ENCODE measurements around the gene MTX3. TPM values are rescaled to one million over a fixed set of nuclear protein-coding genes. Genes with fewer than 3 reads are reported as not detected.

Gene MTX3
- total RNA-seq, 6 donors from 2014 or later, result 3.1 to 17.0 (median 10.6) TPM

DNA sequence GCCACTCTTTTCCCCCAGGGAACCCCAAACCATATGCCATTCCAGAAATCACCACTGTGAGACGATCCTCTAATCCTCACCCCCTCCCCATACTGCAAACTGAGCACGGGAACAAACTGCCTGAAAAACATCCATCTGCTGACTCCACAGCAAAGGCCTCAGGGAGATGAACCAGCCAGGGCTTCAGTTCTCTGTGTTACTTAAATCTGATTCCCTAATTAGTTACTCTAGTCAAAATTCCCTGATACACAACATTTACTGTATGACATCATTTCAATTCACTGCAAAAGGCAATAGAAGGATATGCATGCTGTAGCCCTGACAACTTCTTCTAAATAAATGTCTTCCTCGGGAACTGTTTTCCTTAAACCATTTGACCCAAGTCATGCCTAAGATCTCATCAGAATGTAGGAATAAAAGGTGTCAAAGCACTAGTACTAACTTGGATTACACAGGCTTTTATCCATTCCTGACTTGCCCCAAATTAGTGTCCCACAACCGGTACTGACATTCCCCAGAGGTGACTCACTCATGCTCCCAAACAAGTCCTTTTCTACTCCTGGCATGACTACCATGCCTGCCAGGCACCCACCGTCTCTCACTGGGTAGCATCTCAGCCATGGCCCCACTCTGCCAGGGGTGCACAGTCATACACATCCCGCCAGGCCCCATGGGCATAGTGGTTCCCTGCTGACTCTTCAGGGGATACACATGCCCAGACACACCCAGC is 35.0 kb downstream of the MTX3 start:
- 77 to 78% methylated on average over 6 of the region's 6 CpGs for WGBS, 2 donors
- Histone ChIP-seq H3K36me3 (no peaks in the 10 kb centered on the region), H3K27me3 (no peaks in the 10 kb centered on the region), H3K4me3 (no peak overlapping the region), H3K4me1 (no peaks in the 10 kb centered on the region), H3K27ac (no peak overlapping the region), H3K9me3 (no peaks in the 10 kb centered on the region)
- peak; percentile 31 to 44 for ATAC-seq (ENCODE audit: low FRiP score in 2 of 2)
- TF ChIP-seq POLR2AphosphoS5 (IDR thresholded peaks at IDR 0.05), result no peak
- TF ChIP-seq POLR2A (IDR thresholded peaks at IDR 0.05), result no peak
- no peak for TF ChIP-seq CTCF (IDR thresholded peaks at IDR 0.05)
- TF ChIP-seq EP300 (IDR thresholded peaks at IDR 0.05), result no peak
- DNase-seq, result no peak

GRCh38 chr5:79955356-79955895 is 35.6 kb downstream of the MTX3 start:
- WGBS, 2 donors, result 84 to 86% methylated on average over 5 of the region's 5 CpGs
- Histone ChIP-seq H3K27ac (no peak overlapping the region), H3K36me3 (no peaks in the 10 kb centered on the region), H3K27me3 (no peaks in the 10 kb centered on the region), H3K4me1 (no peaks in the 10 kb centered on the region), H3K9me3 (no peaks in the 10 kb centered on the region), H3K4me3 (no peak overlapping the region)
- ATAC-seq (ENCODE audit: low FRiP score in 2 of 2), result no peak
- no peak for TF ChIP-seq POLR2AphosphoS5 (IDR thresholded peaks at IDR 0.05)
- no peak for TF ChIP-seq CTCF (IDR thresholded peaks at IDR 0.05)
- no peak for TF ChIP-seq POLR2A (IDR thresholded peaks at IDR 0.05)
- no peak for TF ChIP-seq EP300 (IDR thresholded peaks at IDR 0.05)
- DNase-seq, result no peak

GRCh38 chr5:79954620-79955019 is 36.4 kb downstream of the MTX3 start:
- ATAC-seq (ENCODE audit: low FRiP score in 2 of 2) (peak in 1 of 2 donors; percentile 71), DNase-seq (no peak)
- no peak overlapping the region for H3K27ac ChIP-seq
- TF ChIP-seq POLR2AphosphoS5 (IDR thresholded peaks at IDR 0.05) (no peak), POLR2A (IDR thresholded peaks at IDR 0.05) (no peak), EP300 (IDR thresholded peaks at IDR 0.05) (no peak), CTCF (IDR thresholded peaks at IDR 0.05) (no peak)
- WGBS, 2 donors, result 76 to 82% methylated on average over 3 of the region's 3 CpGs
- no peaks in the 10 kb centered on the region for H3K36me3 ChIP-seq
- no peaks in the 10 kb centered on the region for H3K27me3 ChIP-seq
- H3K9me3 ChIP-seq, result no peaks in the 10 kb centered on the region
- no peak overlapping the region for H3K4me3 ChIP-seq
- H3K4me1 ChIP-seq, result no peaks in the 10 kb centered on the region

DNA sequence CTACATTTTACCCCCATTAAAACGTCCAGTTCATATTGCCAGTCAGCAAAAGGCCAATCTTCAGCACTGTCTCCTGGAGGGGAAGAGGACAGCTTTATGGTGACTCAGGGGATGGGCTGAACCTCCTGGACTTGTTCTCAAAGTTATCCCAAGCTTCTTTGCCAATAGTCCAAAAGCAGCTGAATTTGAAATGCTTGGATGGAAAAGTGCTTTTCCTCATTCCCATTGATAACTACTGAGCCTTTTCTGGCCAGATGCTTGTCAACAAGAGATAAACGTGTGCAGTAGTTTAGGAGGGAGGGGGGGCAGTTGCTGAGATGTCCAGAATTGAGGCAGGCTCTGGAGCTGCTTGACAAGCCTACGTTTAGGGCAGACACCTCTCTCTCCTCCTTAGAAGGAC is 43.5 kb downstream of the MTX3 start:
- DNase-seq (no peak), ATAC-seq (ENCODE audit: low FRiP score in 2 of 2) (peak in 1 of 2 donors; percentile 59)
- Histone ChIP-seq H3K27ac (no peak overlapping the region), H3K27me3 (no peaks in the 10 kb centered on the region), H3K4me1 (no peaks in the 10 kb centered on the region), H3K4me3 (no peak overlapping the region), H3K36me3 (no peaks in the 10 kb centered on the region), H3K9me3 (no peaks in the 10 kb centered on the region)
- TF ChIP-seq EP300 (IDR thresholded peaks at IDR 0.05) (no peak), POLR2A (IDR thresholded peaks at IDR 0.05) (no peak), CTCF (IDR thresholded peaks at IDR 0.05) (no peak), POLR2AphosphoS5 (IDR thresholded peaks at IDR 0.05) (no peak)
- 59 to 83% methylated on average over 3 of the region's 3 CpGs for WGBS, 2 donors

GRCh38 chr5:79938468-79938867 is 52.6 kb downstream of the MTX3 start:
- 84 to 87% methylated on average over 3 of the region's 3 CpGs for WGBS, 2 donors
- no peak overlapping the region for H3K4me3 ChIP-seq
- H3K9me3 ChIP-seq, result no peaks in the 10 kb centered on the region
- no peaks in the 10 kb centered on the region for H3K36me3 ChIP-seq
- H3K27ac ChIP-seq, result no peak overlapping the region
- no peaks in the 10 kb centered on the region for H3K27me3 ChIP-seq
- no peak for TF ChIP-seq EP300 (IDR thresholded peaks at IDR 0.05)
- no peak for TF ChIP-seq CTCF (IDR thresholded peaks at IDR 0.05)
- no peak for TF ChIP-seq POLR2A (IDR thresholded peaks at IDR 0.05)
- TF ChIP-seq POLR2AphosphoS5 (IDR thresholded peaks at IDR 0.05), result no peak
- DNase-seq (no peak), ATAC-seq (ENCODE audit: low FRiP score in 2 of 2) (no peak)
- no peaks in the 10 kb centered on the region for H3K4me1 ChIP-seq

All from upper lobe of left lung (tissue), 6 donors.